ENCODE data around the gene LIM2. TPM values are rescaled to one million over a fixed set of nuclear protein-coding genes. Genes with fewer than 3 reads are reported as not detected.

Gene LIM2
- total and polyA plus RNA-seq, 2 donors, result not detected

DNA sequence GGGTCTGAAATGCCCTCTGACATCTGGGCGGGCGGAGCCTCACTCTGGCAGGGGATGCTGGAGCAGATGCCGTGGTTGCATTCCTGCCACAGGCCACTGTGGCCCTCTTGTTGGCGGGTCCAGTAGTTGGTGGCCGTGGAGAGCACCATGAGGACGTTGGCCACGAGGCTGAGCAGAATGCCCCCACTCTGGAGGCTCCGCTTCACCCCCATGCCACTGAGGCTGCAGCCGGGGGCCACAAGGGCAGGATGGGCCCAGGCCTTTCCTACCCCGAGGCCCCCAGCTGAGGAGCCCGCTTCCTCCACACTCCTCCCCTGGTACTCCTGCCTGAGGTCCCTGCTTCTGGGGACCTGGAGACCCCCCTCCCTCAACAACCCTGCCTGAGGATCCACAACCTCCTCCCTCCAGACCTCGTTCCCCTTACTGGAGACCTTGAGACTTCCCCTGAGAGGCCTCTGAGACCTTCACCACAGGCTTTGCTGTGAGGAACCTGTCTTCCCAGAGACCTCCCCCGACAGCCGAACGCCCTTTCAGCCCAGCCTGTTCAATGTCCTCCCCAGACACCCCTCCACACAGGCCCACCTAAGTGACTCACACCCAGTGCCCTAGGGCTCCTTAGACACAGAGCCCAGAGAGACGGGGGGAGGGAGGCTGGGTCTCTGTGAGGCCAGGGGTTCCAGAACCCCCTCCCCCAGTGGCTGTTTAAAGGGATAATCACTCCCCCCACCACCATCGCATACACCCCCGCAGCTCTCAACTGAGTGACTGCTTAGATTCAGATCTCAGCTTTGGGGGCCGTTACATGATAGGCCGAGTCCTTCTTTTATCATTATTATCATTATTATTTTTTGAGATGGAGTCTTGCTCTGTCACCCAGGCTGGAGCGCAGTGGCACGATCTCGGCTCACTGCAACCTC is 19.1 kb downstream of the LIM2 start, which contains the start of gene CLDND2:
Gene CLDND2, minus strand, starts transcription at position 638 of the 917 bp plus-strand sequence. Its CDS starts 426 bp downstream, at position 212.
- 62% methylated on average over 23 of the region's 23 CpGs for WGBS
- Histone ChIP-seq H3K27ac (ENCODE audit: low read depth in 1 of 2, low read length in 1 of 2) (peak within 1 kb of the TSS; percentile 80 to 83), H3K27me3 (ENCODE audit: control insufficient read depth in 2 of 2, insufficient read depth in 1 of 2, low read length in 1 of 2) (no peaks in the 10 kb centered on the region), H3K4me1 (ENCODE audit: control insufficient read depth in 2 of 2, insufficient read depth in 2 of 2, low read length in 2 of 2) (peaks cover 16 to 70% of the 10 kb centered on the region in 2 donors), H3K36me3 (ENCODE audit: control insufficient read depth in 2 of 2, insufficient read depth in 2 of 2, low read length in 1 of 2) (no peaks in the 10 kb centered on the region), H3K9me3 (ENCODE audit: control insufficient read depth in 2 of 2, insufficient read depth in 1 of 2, low read length in 1 of 2) (no peaks in the 10 kb centered on the region), H3K4me3 (ENCODE audit: low read length in 2 of 2) (peak within 1 kb of the TSS; percentile 69 to 85)
- peak in 1 of 9 donors; percentile 31 for DNase-seq (ENCODE audit: low read depth in 6 of 9, low spot score in 9 of 9)

DNA sequence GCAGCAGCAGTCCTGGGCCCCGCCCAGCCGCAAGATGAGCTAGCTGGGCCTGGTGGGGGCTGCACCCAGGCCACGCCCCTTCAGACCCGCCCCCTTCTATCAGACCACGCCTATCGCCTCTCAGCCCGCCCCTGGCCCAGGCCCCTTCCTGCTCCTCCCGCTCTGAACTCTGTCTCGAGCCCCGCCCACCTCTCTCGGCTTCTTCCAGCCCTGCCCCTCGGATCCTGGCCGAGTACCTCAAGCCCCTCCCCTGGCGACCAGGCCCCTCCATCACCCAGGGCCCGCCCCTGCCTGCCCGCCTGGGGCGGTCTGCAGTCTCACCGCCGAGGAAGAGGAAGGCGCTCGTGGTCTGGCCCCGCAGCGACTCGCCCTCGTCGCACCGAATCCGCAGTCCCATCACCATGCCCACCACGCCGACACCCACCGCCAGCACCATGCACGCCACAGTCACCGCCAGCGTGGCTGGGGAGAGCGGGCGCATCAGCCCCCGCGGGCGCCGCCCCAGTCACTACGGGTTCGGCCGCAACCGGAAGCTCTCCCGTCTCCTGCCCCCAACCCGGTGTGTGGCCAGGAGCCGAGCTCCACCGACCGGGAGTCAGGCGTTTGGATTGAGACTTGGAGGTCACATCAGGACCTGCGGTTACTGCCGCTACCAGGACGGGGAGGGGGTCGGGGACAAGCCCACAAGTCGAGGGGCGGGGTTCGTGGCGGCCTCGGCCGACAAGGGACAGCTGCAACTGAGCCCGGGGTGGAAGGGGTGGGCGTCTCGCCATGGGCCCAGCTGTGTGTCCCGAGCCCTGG is 20.0 kb downstream of the LIM2 start:
- WGBS, result under 1% methylated on average over 64 of the region's 64 CpGs
- Histone ChIP-seq H3K27me3 (ENCODE audit: control insufficient read depth in 2 of 2, insufficient read depth in 1 of 2, low read length in 1 of 2) (no peaks in the 10 kb centered on the region), H3K27ac (ENCODE audit: low read depth in 1 of 2, low read length in 1 of 2) (peak overlapping the region; percentile 80 to 88), H3K36me3 (ENCODE audit: control insufficient read depth in 2 of 2, insufficient read depth in 2 of 2, low read length in 1 of 2) (no peaks in the 10 kb centered on the region), H3K9me3 (ENCODE audit: control insufficient read depth in 2 of 2, insufficient read depth in 1 of 2, low read length in 1 of 2) (no peaks in the 10 kb centered on the region), H3K4me3 (ENCODE audit: low read length in 2 of 2) (peak overlapping the region; percentile 69 to 85), H3K4me1 (ENCODE audit: control insufficient read depth in 2 of 2, insufficient read depth in 2 of 2, low read length in 2 of 2) (peaks cover 15 to 67% of the 10 kb centered on the region in 2 donors)
- peak; percentile 77 to 96 (median 91) for DNase-seq (ENCODE audit: low read depth in 6 of 9, low spot score in 9 of 9)

- no peak for DNase-seq (ENCODE audit: low read depth in 6 of 9, low spot score in 9 of 9)
- H3K27ac ChIP-seq (ENCODE audit: low read depth in 1 of 2, low read length in 1 of 2), result peak overlapping the region; percentile 77 to 88
- under 1% methylated on average over 15 of the region's 15 CpGs for WGBS
These were observed 20.6 kb downstream of the LIM2 start for GRCh38 chr19:51367255-51367564.

GRCh38 chr19:51366389-51367254 is 21.2 kb downstream of the LIM2 start:
- peak; percentile 79 to 97 (median 90) for DNase-seq (ENCODE audit: low read depth in 6 of 9, low spot score in 9 of 9)
- peak overlapping the region; percentile 85 to 88 for H3K27ac ChIP-seq (ENCODE audit: low read depth in 1 of 2, low read length in 1 of 2)
- H3K9me3 ChIP-seq (ENCODE audit: control insufficient read depth in 2 of 2, insufficient read depth in 1 of 2, low read length in 1 of 2), result no peaks in the 10 kb centered on the region
- WGBS, result under 1% methylated on average over 54 of the region's 54 CpGs
- peak overlapping the region; percentile 69 to 85 for H3K4me3 ChIP-seq (ENCODE audit: low read length in 2 of 2)
- H3K36me3 ChIP-seq (ENCODE audit: control insufficient read depth in 2 of 2, insufficient read depth in 2 of 2, low read length in 1 of 2), result no peaks in the 10 kb centered on the region
- H3K4me1 ChIP-seq (ENCODE audit: control insufficient read depth in 2 of 2, insufficient read depth in 2 of 2, low read length in 2 of 2), result peaks cover 10 to 64% of the 10 kb centered on the region in 2 donors
- H3K27me3 ChIP-seq (ENCODE audit: control insufficient read depth in 2 of 2, insufficient read depth in 1 of 2, low read length in 1 of 2), result no peaks in the 10 kb centered on the region

More at GRCh38 chr19:51367255-51367564, 20.6 kb downstream of the LIM2 start:
- peaks cover 13 to 67% of the 10 kb centered on the region in 2 donors for H3K4me1 ChIP-seq (ENCODE audit: control insufficient read depth in 2 of 2, insufficient read depth in 2 of 2, low read length in 2 of 2)
- H3K36me3 ChIP-seq (ENCODE audit: control insufficient read depth in 2 of 2, insufficient read depth in 2 of 2, low read length in 1 of 2), result no peaks in the 10 kb centered on the region
- no peaks in the 10 kb centered on the region for H3K9me3 ChIP-seq (ENCODE audit: control insufficient read depth in 2 of 2, insufficient read depth in 1 of 2, low read length in 1 of 2)
- H3K27me3 ChIP-seq (ENCODE audit: control insufficient read depth in 2 of 2, insufficient read depth in 1 of 2, low read length in 1 of 2), result no peaks in the 10 kb centered on the region
- peak overlapping the region; percentile 69 to 85 for H3K4me3 ChIP-seq (ENCODE audit: low read length in 2 of 2)

DNA sequence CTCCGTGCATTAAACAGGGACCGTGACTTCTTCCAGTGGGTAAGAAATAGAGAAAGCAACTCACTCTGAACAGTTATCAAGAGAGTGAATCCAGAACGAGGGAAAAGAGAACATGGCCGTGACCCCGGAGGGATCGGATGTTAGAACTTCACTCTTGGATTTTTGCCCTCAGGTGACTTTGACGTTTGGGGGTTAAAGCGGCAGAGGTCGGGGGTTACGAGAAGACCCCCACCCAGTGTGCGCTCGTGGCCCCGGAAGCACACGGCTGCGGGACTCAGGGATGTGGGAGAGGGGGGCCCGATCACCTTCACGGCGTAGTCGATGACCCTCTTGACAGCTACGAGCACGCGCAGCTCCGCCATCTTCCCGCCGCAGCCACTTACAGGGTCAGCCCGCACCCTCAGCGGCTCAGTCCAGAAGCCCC is 21.8 kb downstream of the LIM2 start, which contains the start of gene ETFB:
Gene ETFB, minus strand, starts transcription at position 424 of the 424 bp plus-strand sequence. Its CDS starts 62 bp downstream, at position 362.
- H3K4me1 ChIP-seq (ENCODE audit: control insufficient read depth in 2 of 2, insufficient read depth in 2 of 2, low read length in 2 of 2), result peaks cover 10 to 58% of the 10 kb centered on the region in 2 donors

GRCh38 chr19:51365211-51365964 is 22.4 kb downstream of the LIM2 start:
- 54% methylated on average over 10 of the region's 10 CpGs for WGBS
- Histone ChIP-seq H3K36me3 (ENCODE audit: control insufficient read depth in 2 of 2, insufficient read depth in 2 of 2, low read length in 1 of 2) (no peaks in the 10 kb centered on the region), H3K27ac (ENCODE audit: low read depth in 1 of 2, low read length in 1 of 2) (peak overlapping the region in 1 of 2 donors; percentile 84), H3K9me3 (ENCODE audit: control insufficient read depth in 2 of 2, insufficient read depth in 1 of 2, low read length in 1 of 2) (no peaks in the 10 kb centered on the region), H3K4me1 (ENCODE audit: control insufficient read depth in 2 of 2, insufficient read depth in 2 of 2, low read length in 2 of 2) (peaks cover 10 to 56% of the 10 kb centered on the region in 2 donors), H3K27me3 (ENCODE audit: control insufficient read depth in 2 of 2, insufficient read depth in 1 of 2, low read length in 1 of 2) (no peaks in the 10 kb centered on the region), H3K4me3 (ENCODE audit: low read length in 2 of 2) (peak overlapping the region; percentile 69 to 85)
- DNase-seq (ENCODE audit: low read depth in 6 of 9, low spot score in 9 of 9), result peak in 2 of 9 donors; percentile 28 to 63

More for the DNA sequence above, 21.8 kb downstream of the LIM2 start, which contains the start of gene ETFB:
- H3K27me3 ChIP-seq (ENCODE audit: control insufficient read depth in 2 of 2, insufficient read depth in 1 of 2, low read length in 1 of 2), result no peaks in the 10 kb centered on the region
- H3K4me3 ChIP-seq (ENCODE audit: low read length in 2 of 2), result peak within 1 kb of the TSS; percentile 69 to 85
- DNase-seq (ENCODE audit: low read depth in 6 of 9, low spot score in 9 of 9), result no peak
- H3K9me3 ChIP-seq (ENCODE audit: control insufficient read depth in 2 of 2, insufficient read depth in 1 of 2, low read length in 1 of 2), result no peaks in the 10 kb centered on the region
- peak within 1 kb of the TSS; percentile 85 to 88 for H3K27ac ChIP-seq (ENCODE audit: low read depth in 1 of 2, low read length in 1 of 2)
- H3K36me3 ChIP-seq (ENCODE audit: control insufficient read depth in 2 of 2, insufficient read depth in 2 of 2, low read length in 1 of 2), result no peaks in the 10 kb centered on the region
- under 1% methylated on average over 27 of the region's 27 CpGs for WGBS

DNA sequence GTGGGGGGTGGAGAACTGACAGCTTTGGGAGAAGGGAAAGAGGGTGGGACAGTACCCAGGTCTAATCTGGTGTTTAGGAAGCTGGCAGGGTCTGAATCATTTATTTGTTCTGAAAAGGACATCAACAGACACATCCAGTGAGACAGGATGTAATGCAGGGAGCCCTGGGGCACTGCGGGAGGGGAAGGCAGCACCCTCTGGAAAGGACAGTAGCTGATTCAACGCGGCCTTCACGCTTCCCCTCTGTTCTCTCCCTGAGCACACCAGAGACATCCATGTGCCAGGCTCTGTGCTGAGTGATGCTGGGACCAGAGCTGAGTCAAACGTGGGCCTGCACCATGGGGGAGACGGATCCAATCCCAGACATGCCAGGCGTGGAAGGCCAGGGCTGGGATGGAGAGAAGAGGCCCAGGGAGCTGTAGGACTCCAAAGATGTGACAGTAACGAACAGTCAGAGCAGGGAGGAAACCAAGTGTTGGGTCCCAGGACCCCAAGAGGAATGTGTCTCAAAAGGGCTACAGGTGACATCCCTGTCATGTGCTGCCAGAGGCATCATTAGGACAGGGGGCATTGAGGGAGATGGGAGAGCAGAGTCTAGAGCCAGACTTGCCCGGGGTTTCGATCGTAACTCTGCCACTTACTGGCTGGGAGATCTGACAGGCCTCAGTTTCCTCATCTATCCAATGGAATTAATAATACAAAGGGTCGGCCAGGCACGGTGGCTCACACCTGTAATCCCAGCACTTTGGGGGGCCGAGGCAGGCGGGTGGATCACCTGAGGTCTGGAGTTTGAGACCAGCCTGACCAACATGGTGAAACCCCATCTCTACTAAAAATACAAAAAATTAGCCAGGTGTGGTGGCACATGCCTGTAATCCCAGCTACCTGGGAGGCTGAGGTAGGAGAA is 23.3 kb downstream of the LIM2 start:
- no peak for DNase-seq (ENCODE audit: low read depth in 6 of 9, low spot score in 9 of 9)
- Histone ChIP-seq H3K4me1 (ENCODE audit: control insufficient read depth in 2 of 2, insufficient read depth in 2 of 2, low read length in 2 of 2) (peaks cover 10 to 61% of the 10 kb centered on the region in 2 donors), H3K4me3 (ENCODE audit: low read length in 2 of 2) (no peak overlapping the region), H3K9me3 (ENCODE audit: control insufficient read depth in 2 of 2, insufficient read depth in 1 of 2, low read length in 1 of 2) (no peaks in the 10 kb centered on the region), H3K27ac (ENCODE audit: low read depth in 1 of 2, low read length in 1 of 2) (no peak overlapping the region), H3K36me3 (ENCODE audit: control insufficient read depth in 2 of 2, insufficient read depth in 2 of 2, low read length in 1 of 2) (no peaks in the 10 kb centered on the region), H3K27me3 (ENCODE audit: control insufficient read depth in 2 of 2, insufficient read depth in 1 of 2, low read length in 1 of 2) (no peaks in the 10 kb centered on the region)
- WGBS, result 93% methylated on average over 15 of the region's 15 CpGs

Measured in thymus (tissue), 11 donors.